Activated CD4-positive, CD25-positive, alpha-beta regulatory T cell treated with anti-CD3 and anti-CD28 coated beads, Interleukin-2, amount 50 U/mL, for 24 hours (primary cell): ENCODE results near the gene TTL.
A peak's percentile ranks its signal among the peaks of the same experiment; 100 is the strongest.
"Not testable (repeated sequence)": the region's sequence is repeated elsewhere in the genome, so short reads cannot be mapped to it uniquely, and the experiment has no call there.

ENCODE experiments used
- ATAC-seq, 2 donors: fragments of 150-1000 bp; cut with Tn5 transposase; one replicate each; pipeline ENCODE4 v1.10.0; 2021; ENCODE audit warnings: mild to moderate bottlenecking in 1 of 2, moderate library complexity in 1 of 2

TTL gene

DNA sequence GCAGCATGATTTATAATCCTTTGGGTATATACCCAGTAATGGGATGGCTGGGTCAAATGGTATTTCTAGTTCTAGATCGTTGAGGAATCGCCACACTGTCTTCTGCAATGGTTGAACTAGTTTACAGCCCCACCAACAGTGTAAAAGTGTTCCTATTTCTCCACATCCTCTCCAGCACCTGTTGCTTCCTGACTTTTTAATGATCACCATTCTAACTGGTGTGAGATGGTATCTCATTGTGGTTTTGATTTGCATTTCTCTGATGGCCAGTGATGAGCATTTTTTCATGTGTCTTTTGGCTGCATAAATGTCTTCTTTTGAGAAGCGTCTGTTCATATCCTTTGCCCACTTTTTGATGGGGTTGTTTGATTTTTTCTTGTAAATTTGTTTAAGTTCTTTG, 42.3 kb downstream of the TTL start:
- not testable (repeated sequence) for ATAC-seq

- no peak for ATAC-seq
Observed at GRCh38 chr2:112528541-112528940, 46.6 kb downstream of the TTL start.

DNA sequence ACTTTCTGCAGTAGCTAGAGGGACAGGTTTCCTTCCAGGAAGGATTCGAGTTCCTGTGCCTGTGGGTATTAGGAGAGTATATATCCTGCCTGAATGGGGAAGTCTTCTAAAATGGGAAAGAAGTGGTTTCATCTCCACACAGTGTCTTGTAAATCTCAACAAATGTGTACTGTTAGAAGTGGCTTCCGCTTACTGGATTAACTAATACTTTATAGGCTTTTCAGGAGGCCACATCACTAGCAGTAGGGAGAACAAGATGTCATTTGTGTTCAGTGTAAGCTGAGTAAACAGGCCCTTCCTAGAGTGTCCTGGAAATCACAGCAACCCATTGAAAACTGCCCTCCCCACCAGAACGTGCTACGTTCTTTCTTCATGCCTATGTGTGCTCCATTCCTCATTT, 47.8 kb downstream of the TTL start:
- ATAC-seq: no peak

DNA sequence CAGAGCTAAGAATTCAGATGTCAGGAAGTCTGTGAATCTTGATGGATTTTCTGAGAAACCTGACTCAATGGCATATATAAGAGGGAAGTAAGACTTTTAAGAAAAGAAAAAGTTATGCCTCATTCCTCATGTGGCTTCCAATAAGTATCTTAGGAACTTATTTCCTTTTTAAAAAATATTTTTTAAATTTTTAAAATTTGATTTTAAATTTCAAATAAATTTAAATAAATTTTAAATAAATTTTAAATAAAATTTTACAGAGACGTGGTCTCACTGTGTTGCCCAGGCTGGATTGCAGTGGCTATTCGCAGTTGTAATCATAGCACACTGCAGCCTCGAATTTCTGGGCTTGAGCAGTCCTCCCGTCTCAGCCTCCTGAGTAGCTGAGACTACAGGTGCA, 48.8 kb downstream of the TTL start:
- ATAC-seq: no peak

GRCh38 chr2:112534826-112535225, 52.9 kb downstream of the TTL start:
- no peak for ATAC-seq

GRCh38 chr2:112536665-112537064, 54.7 kb downstream of the TTL start:
- not testable (repeated sequence) for ATAC-seq

DNA sequence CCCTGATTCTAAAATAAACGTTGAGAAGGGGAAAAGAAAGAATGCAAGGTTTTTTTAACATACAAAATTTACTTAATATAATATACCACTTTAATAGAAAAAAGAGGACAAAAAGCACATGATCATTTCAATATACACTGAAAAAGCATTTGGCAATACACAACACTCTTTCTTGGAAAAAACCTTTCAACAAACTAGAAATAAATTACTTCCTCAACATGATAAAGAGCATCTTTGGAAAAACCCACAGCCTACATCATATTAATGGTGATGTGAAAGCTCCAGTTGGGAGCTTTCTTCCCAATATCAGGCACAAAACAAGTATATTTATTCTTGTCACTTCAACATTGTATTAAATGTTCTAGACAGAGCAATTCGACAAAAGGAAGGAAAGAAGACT, 57.4 kb downstream of the TTL start:
- no peak for ATAC-seq

- ATAC-seq: no peak
Observed at GRCh38 chr2:112540906-112541305, 59.0 kb downstream of the TTL start.

DNA sequence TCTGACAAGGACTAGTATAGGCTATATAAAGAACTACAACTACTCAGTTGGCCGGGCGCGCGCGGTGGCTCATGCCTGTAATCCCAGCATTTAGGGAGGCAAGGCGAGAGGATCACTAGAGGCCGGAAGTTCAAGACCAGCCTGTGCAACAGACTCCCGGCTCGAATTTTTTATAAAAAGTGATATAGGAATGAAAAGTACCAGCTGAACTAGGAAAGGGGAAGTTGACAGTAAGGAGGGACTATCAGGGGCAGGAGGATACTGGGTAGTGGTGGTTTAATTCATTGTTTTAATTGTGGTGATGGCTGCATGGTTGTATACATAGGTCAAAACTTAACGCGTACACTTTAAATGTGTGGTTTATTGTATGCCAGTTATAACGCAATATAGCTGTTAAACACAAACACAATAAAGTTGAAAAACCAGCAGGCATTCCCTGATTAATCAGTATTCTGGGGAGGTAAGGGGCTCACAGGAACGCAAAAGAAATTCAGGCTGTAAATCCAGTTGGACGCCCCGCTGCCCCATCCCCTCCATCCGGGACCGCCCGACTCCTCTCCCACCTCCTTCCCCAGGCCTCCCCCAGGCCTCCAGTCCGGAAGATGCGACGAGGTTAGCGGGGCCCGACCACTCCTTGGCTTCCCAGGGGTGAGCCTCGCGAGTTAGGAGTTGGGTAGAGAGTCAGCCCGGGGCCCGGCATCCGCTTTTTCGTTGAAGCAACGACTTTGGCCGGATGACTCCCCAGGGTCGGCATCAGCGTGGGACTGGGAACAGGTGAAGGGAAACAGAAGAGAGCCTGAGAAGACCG, 59.6 kb downstream of the TTL start:
- peak; percentile 64 to 68 for ATAC-seq

GRCh38 chr2:112542123-112542983, 60.4 kb downstream of the TTL start, which contains the start of gene POLR1B:
POLR1B (plus strand) TSS chr2:112542465; CDS start chr2:112542495, 30 bp downstream.
- ATAC-seq: peak; percentile 77 to 79

DNA sequence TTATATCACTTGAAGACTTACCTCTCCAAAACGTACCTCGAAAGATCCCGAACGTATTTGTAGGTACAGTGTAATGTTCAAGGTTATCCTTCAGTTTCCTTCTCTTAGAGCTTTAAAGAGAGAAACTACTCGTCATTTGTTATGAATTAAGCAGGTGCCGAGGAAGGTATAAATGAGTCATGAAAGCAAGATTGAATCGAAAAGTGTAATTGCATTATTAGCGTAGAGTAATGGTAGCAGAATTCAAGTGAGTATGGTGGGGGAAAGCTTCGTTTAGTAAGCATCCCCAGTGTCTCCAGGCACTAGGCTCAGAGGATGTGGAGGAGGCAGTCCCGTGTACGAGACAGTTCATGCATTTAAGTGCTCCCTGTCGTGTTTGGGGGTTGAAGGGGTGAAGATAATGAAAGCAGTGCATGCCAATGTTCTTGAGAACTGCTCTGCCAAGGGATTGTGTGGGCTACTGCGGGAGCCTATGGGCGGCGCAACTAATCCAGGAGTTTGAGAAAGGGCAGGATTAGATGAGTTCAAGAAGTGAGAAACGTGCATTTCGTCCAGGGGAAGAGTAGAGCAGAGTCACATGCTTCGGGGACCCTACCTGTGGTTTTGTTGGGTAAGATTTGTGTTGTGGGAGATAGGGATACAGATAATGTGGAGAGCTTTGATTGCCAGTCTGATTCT, 61.2 kb downstream of the TTL start:
- ATAC-seq: peak; percentile 46 to 50

DNA sequence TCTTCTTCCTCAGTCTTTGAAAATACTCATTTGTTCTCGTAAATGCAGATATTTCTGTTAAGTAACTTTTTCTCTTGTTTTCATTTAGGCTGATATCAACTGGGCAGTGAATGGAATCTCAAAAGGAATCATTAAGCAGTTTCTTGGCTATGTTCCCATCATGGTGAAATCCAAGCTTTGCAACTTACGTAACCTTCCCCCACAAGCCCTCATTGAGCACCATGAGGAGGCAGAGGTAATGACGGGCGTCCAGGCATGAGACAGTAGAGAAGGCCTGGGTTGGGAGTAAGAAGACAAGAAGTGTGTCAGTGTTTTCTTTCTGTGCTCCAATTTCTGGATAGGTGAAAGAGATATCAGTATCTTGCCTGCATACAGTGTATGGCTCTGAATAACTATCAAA, 65.4 kb downstream of the TTL start:
- ATAC-seq: no peak

DNA sequence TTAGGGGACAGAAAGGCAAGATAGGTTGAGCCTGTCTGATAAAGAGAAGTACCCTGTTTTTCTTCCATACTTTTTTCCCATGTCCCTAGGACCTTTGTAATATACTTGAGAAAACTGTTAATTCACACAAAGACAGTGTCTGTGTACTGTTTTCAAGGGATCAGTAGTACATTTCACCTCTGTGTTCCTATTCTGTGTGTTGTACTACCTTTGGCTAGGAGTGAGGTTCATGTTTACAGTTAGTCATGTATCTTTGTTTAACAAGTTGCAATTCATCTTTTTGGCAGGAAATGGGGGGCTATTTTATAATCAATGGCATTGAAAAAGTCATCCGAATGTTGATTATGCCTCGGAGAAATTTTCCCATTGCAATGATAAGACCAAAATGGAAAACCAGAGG, 67.0 kb downstream of the TTL start:
- no peak for ATAC-seq

DNA sequence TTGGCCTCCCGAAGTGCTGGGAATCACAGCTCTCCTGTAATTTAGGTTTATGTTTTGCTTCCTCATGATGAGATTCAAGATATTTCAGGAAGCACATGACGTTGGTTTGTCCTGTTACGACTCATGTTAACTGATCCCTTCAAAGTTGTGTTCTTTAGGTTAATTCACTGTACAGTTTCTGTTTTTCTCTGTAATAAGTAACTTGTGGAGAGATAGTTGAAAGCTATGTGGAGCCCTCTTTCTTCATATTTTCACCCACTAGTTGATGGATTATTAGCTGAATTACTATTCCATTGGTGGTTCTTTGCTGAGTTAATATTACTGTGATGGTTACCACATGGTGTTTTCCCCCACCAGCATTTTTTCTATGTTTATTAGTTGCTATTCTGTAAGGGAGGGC, 84.1 kb downstream of the TTL start:
- no peak for ATAC-seq

DNA sequence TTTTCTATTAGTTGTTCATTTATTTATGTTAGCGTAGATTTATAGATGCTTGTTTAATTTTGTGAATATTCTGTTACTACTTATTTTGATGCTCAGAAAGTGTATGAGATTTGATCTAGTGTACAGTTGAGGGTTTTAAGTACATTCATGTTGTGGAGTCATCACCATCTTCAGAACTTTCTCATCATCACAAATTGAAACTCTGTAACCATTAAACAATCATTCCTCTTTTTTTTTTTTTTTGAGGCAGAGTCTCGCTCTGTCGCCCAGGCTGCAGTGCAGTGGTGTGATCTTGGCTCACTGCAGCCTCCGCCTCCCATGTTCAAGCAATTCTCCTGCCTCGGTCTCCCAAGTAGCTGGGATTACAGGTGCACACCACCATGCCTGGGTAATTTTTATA, 84.6 kb downstream of the TTL start:
- ATAC-seq: not testable (repeated sequence)

DNA sequence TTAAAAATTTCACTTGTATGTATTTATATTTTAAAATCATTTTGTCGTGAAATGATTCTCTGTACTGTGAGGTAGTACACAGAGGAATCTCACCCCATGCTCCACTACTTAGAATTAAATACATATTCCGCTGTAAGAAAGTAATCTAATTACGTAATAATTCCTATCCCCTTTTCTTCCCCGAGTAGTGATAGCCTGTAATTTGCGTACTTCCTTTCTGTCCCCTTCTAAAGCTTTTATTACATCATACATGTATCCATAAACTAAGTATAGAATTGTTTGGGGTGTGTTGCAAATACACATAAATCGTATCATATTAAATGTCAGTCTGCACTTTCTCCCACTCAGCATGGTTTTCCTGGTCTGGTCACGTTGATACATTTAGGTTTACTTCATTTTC, 90.0 kb downstream of the TTL start:
- ATAC-seq: no peak

GRCh38 chr2:112577756-112578155, 95.8 kb downstream of the TTL start:
- ATAC-seq: no peak

DNA sequence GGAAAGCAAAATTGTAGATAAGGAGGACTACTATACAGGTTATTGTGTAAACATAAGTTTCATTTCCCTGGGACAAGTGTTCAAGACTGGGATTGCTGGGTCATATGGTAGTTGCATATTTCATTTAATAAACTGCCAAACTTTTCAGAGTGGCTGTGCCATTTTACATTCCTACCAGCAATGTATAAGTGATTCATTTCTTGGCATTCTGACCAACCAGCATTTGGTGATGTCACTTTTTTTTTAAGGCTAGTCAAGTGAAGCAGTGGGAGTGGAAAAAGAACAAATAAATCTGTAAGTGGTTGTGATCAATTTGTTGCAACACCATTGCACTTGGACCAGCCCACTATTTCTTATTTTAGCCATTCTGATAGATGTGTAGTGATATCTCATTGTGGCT, 97.3 kb downstream of the TTL start:
- ATAC-seq: no peak

GRCh38 chr2:112580084-112580483, 98.1 kb downstream of the TTL start:
- ATAC-seq: no peak

GRCh38 chr2:112582314-112582746, 100.4 kb downstream of the TTL start:
- ATAC-seq: peak; percentile 10 to 27

- ATAC-seq: no peak
Observed at GRCh38 chr2:112583497-112584133, 101.7 kb downstream of the TTL start.

DNA sequence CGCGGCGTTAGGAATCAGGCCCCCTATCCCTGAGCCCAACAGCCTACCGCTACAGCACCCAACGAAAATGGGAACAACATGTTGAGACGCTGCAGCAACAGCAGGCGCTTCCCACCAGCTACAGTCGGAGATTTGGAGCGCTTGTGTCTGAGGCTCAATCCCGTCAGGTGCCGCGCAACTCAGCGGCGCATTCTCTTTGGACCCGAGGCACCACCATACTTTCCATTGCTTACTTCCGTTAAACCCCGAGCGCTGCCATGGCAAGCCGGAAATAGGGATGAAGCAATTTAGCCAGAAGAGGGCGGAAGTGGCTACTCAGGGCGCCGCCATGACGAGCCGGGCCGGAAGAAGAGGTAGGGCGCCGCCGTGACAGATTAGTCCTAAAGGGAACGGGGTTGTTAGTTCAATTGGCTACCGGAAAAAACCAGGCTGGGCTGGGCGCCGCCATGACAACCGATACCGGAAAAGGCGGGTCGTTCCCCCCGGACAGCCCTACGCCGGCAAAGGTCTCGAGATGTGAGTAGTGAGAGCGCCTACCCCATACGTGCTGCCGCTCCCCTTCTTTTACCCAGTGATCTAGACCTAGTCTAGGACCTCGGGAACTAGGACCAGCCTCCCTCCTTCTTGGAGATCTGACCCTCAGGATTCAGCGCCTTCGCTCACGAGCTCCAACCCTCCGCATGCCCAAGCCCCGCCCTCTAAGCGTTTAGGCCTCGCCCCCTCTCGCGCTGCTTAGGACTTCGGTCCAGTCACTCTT, 102.4 kb downstream of the TTL start, which contains the start of gene CHCHD5:
Gene CHCHD5, plus strand, starts transcription at position 476 of the 757 bp plus-strand sequence. Its CDS starts 39 bp downstream, at position 515.
- peak; percentile 89 to 90 for ATAC-seq
